ENCODE measurements around the gene CCDC197.

- TF ChIP-seq CTCF (IDR thresholded peaks at IDR 0.05) (no peak), POLR2A (IDR thresholded peaks at IDR 0.05) (no peak)
These were observed 52.5 kb downstream of the CCDC197 start for GRCh38 chr14:94049625-94050023.

Measured in ovary (tissue), 3 donors.